ENCODE data around the gene PER1. TPM values are rescaled to one million over a fixed set of nuclear protein-coding genes. Genes with fewer than 3 reads are reported as not detected.
A peak's percentile ranks its signal among the peaks of the same experiment; 100 is the strongest.

PER1 gene
- total and polyA plus RNA-seq, 10 of the 15 experiments (the other 5 are each of a cell fraction or from before 2014, with no cell fraction given) = 0.02 to 25.1 (median 5.4) TPM

DNA sequence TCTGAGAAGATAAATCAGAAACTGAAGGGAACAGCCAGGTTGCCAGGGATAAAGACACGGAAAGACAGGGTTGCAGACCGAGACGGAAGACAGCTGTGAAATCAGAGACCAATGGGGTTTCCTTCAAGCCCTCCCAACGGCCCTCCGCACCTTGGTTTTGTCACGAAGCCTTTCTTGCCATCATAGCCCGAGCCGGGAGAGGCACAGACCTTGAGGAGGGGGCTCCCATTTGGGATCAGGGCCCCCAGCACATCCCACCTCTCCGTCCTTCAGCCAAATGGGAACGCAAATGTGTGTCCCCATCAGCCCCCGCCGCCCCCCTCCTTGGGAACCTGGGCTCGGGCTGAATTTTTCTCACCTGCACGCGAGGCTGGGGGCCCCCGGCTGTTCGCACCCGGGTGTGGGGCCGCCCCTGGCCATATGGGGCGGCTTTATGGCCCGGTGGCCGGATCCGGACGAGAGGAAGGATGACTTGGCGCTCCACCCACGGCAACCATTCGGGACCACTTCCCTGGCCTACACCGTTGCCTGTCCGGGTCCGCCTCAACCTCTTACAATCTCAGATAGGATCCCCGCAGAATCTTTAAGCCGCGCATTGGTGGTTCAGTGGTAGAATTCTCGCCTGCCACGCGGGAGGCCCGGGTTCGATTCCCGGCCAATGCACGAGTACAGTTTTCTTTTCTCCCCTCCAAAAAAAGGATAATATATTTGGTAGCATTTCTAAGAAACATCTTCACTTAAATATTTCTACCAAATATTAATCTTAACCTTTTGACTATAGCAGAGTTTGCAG is 26.9 kb downstream of the PER1 start:
- peak overlapping the region; percentile 94 for H3K4me2 ChIP-seq (ENCODE audit: control insufficient read depth, insufficient read depth)
- CTCF ChIA-PET = interaction anchor here (1.4 to 2.2 kb wide), 4 partner anchors 12 to 33 kb away, joined by 7 to 16 read pairs (median 9); no protein-coding TSS in a partner anchor
- H3K9ac ChIP-seq (ENCODE audit: control insufficient read depth, insufficient read depth, low read length) = peak overlapping the region; percentile 32; the same call in 1 of the 2 replicates
- ATAC-seq (peak; percentile 27), FAIRE-seq (peak; percentile 7), DNase-seq (ENCODE audit: low read depth, low spot score) (peak; percentile 64)
- POLR2A ChIA-PET = interaction anchor here (0.5 to 3.9 kb wide), 8 partner anchors 12 to 170 kb away, joined by 3 to 20 read pairs (median 10); partner anchors contain the start of genes PER1 and SLC25A35
- no peaks in the 10 kb centered on the region for H4K20me1 ChIP-seq (ENCODE audit: control insufficient read depth, insufficient read depth)
- peak overlapping the region; percentile 35; the same call in 1 of the 2 replicates for H2AFZ ChIP-seq (ENCODE audit: control insufficient read depth, low read depth, low read length)
- H3K27ac ChIP-seq (ENCODE audit: control insufficient read depth, insufficient read depth) = no peak overlapping the region; the same call in 1 of the 2 replicates
- in situ Hi-C loops (cut with MboI) = loop anchor here (5.0 kb wide), 1 partner anchor 97 kb away; no protein-coding TSS in a partner anchor
- peak overlapping the region; percentile 99 for H3K4me3 ChIP-seq
- H3K4me1 ChIP-seq (ENCODE audit: control insufficient read depth, insufficient read depth, low read length) = peaks cover 36% of the 10 kb centered on the region
- H3K27me3 ChIP-seq (replicated peaks in 1 of 2; ENCODE audit: control insufficient read depth in 2 of 2, insufficient read depth in 2 of 2, low read length in 1 of 2) = peaks cover 5 to 9% of the 10 kb centered on the region in 2 experiments
- H3K79me2 ChIP-seq (ENCODE audit: control insufficient read depth, insufficient read depth, low read length) = no peaks in the 10 kb centered on the region
- RAD21 ChIA-PET (ENCODE audit: unreplicated experiment) = interaction anchor here (1.3 kb wide), 1 partner anchor 12 kb away, joined by 7 read pairs; no protein-coding TSS in a partner anchor
- 1% methylated on average over 40 of the region's 40 CpGs for WGBS (ENCODE audit: insufficient coverage, insufficient replicate concordance, low lambda C conversion rate, missing lambda C conversion rate)
- no TSS peak for BruUV-seq (replicated peaks)
- intact Hi-C loops (cut with micrococcal nuclease; ENCODE audit: unreplicated experiment) = no loop called here
- SMC1A ChIA-PET (ENCODE audit: uncharacterized antibody, unreplicated experiment) = interaction anchor here (0.7 to 3.8 kb wide), 7 partner anchors 9 to 438 kb away, joined by 3 to 26 read pairs (median 5); partner anchors contain the start of gene TP53
- no peaks in the 10 kb centered on the region for H3K9me3 ChIP-seq (replicated peaks; ENCODE audit: control insufficient read depth, insufficient read depth, low read length)
- no peaks in the 10 kb centered on the region for H3K36me3 ChIP-seq (ENCODE audit: control insufficient read depth in 2 of 2, insufficient read depth in 2 of 2, low read length in 1 of 2)
- TF ChIP-seq CBFB (IDR thresholded peaks at IDR 0.05; ENCODE audit: low read depth) = peak; percentile 65; the same call in 1 of the 2 replicates
- TF ChIP-seq KAT2A (conservative IDR thresholded peaks at IDR 0.05; ENCODE audit: control insufficient read depth, low read depth, low read length) = no peak
- TF ChIP-seq YY1 (IDR thresholded peaks at IDR 0.05; ENCODE audit: low read depth, low read length) = peak; percentile 74
- peak; percentile 69; the same call in 2 of the 3 replicates for TF ChIP-seq POU2F2 (IDR thresholded peaks at IDR 0.05; ENCODE audit: borderline replicate concordance, low read depth, low read length)
- peak; percentile 49; the same call in 1 of the 2 replicates for TF ChIP-seq RB1 (IDR thresholded peaks at IDR 0.05; ENCODE audit: borderline replicate concordance)
- TF ChIP-seq MTA2 (IDR thresholded peaks at IDR 0.05; ENCODE audit: low read depth) = no peak
- peak; percentile 40; the same call in 1 of the 2 replicates for TF ChIP-seq GATAD2B (conservative IDR thresholded peaks at IDR 0.05; ENCODE audit: low read depth)
- TF ChIP-seq SMARCA5 (IDR thresholded peaks at IDR 0.05) = peak; percentile 82; the same call in 1 of the 2 replicates
- TF ChIP-seq RCOR1 (conservative IDR thresholded peaks at IDR 0.05; ENCODE audit: low read depth, low read length) = no peak
- TF ChIP-seq SIN3A (IDR thresholded peaks at IDR 0.05; ENCODE audit: low read depth, low read length) = 0 out of 2 replicates have a peak, but pooled peaks have one; percentile 57
- TF ChIP-seq TCF12 (IDR thresholded peaks at IDR 0.05; ENCODE audit: low read depth, low read length) = 0 out of 2 replicates have a peak, but pooled peaks have one; percentile 28
- TF ChIP-seq, protein P1, sequence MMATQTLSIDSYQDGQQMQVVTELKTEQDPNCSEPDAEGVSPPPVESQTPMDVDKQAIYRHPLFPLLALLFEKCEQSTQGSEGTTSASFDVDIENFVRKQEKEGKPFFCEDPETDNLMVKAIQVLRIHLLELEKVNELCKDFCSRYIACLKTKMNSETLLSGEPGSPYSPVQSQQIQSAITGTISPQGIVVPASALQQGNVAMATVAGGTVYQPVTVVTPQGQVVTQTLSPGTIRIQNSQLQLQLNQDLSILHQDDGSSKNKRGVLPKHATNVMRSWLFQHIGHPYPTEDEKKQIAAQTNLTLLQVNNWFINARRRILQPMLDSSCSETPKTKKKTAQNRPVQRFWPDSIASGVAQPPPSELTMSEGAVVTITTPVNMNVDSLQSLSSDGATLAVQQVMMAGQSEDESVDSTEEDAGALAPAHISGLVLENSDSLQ (IDR thresholded peaks at IDR 0.05) = no peak
- no peak for TF ChIP-seq NR2C1 (IDR thresholded peaks at IDR 0.05)
- no peak for TF ChIP-seq PAX5 (IDR thresholded peaks at IDR 0.05; ENCODE audit: borderline replicate concordance, low read depth, low read length)
- peak; percentile 22; the same call in 1 of the 2 replicates for TF ChIP-seq CREM (IDR thresholded peaks at IDR 0.05; ENCODE audit: low read depth)
- 0 out of 2 replicates have a peak, but pooled peaks have one; percentile 16 for TF ChIP-seq ESRRA (IDR thresholded peaks at IDR 0.05; ENCODE audit: low read length)
- no peak for TF ChIP-seq ATF3 (IDR thresholded peaks at IDR 0.05; ENCODE audit: borderline replicate concordance, extremely low read depth, low read depth, low read length)
- no peak for TF ChIP-seq RBBP5 (conservative IDR thresholded peaks at IDR 0.05)
- no peak; the same call in 1 of the 2 replicates for TF ChIP-seq LARP7 (IDR thresholded peaks at IDR 0.05)
- TF ChIP-seq HDGF (IDR thresholded peaks at IDR 0.05) = no peak
- peak; percentile 34; the same call in 1 of the 2 replicates for TF ChIP-seq ZNF207 (IDR thresholded peaks at IDR 0.05; ENCODE audit: borderline replicate concordance)
- no peak for TF ChIP-seq HDAC2 (IDR thresholded peaks at IDR 0.05)
- TF ChIP-seq RUNX3 (IDR thresholded peaks at IDR 0.05; ENCODE audit: low read length) = peak; percentile 72
- TF ChIP-seq ZBED1 (IDR thresholded peaks at IDR 0.05; ENCODE audit: borderline replicate concordance) = no peak
- TF ChIP-seq, protein P2, sequence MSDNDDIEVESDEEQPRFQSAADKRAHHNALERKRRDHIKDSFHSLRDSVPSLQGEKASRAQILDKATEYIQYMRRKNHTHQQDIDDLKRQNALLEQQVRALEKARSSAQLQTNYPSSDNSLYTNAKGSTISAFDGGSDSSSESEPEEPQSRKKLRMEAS (IDR thresholded peaks at IDR 0.05; ENCODE audit: low read depth, low read length) = 0 out of 2 replicates have a peak, but pooled peaks have one; percentile 5
- TF ChIP-seq FOXK2 (IDR thresholded peaks at IDR 0.05) = no peak
